Middle frontal gyrus (tissue), 1 donor: ENCODE results near the gene NDUFAF5.

Source experiments
- DNase-seq: peaks from one replicate; pipeline ENCODE4 v3.0.0-alpha.2; 2015; ENCODE audit warnings: low spot score; ENCODE audit errors: extremely low spot score

Gene NDUFAF5

DNA sequence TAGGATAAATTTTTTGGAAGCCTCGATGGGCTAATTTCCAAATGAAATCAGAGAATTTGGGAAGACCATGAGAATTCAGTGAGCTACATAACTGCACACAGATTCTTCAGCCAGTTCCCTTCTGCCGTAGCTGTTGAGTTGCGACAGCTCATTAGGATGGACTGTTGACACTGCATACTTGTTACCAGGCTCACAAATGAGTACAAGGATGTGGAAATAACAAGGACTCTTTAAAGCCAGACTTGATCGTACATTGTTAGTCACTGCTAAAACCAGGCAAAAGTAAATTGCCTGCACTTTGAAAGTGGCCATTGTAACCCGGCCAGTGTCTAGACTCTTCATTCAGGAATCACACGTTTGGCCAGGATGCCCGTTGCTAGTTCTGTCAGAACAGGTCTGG is 37.0 kb downstream of the NDUFAF5 start:
- no peak for DNase-seq

DNA sequence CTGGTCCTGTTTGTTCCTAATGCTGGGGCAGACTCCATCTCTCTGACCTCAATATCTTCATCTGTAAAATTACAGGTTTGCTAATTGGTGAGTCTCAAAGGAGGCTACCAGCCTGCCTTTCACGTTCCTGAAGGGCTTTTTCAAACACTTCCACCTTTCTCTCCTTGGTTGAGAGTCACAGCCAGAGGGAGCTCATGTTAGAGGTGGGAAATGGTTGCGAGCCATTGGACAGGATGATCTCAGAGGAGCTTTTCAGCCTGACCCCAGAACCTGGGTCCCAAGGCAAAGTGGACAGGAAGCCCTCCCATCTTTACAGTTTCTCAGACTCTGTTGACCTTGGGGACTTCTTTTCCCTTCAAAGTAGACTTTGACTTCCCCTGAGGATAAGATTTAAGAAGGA is 37.6 kb downstream of the NDUFAF5 start:
- no peak for DNase-seq

DNA sequence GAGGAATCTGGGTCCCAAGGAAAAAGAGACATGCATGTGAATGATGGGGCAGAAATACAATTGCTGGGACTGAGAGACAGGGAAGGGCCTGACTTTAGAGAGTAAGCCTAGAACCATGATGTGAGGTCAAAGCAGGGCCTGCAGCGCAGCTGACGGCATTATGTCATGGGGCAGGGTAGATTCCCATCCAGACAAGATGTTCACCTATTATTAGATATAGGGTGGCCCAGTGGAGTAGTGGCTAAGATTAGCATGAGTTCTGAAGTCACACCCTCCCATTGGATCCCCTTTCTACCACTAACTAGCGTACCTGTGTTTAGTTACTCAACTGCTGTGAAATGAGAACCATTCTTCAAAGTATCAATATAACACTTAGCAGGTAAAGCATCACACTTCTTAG is 39.6 kb downstream of the NDUFAF5 start:
- no peak for DNase-seq

DNA sequence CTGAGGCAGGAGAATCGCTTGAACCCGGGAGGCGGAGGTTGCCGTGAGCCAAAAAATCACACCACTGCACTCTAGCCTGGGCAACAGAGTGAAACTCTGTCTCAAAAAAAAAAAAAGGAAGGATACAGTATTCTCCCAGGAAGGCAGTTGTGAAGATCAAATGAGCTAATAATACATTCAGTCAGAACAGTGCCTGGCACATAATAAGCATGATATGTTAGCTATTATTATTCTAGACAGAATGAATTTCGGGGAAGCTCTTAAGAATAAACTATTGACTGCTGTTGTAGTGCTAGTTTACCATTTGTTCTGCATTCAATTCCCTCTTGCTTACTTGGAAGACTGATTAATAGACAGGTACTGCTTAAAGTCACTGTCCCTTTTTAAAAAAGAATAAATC is 40.6 kb downstream of the NDUFAF5 start:
- no peak for DNase-seq

DNA sequence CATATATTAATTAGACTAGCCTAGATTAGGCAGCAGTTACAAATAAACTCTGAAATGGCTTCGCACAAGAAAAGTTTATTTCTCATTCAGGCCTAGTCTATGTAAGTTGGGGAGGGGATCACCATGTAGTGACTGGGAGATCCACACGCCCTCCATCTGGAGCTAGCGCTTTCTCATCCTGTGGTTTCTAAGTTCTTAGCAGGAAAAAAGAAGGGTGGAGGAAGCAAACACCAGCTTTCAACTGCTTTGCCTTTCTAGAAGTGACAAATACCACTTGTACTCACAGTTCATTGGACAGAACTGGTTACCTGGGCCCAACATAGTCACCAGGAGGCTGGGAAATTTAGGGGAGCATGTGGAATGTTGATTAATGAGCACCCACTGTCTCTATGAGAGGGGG is 46.6 kb downstream of the NDUFAF5 start:
- DNase-seq, result no peak

DNA sequence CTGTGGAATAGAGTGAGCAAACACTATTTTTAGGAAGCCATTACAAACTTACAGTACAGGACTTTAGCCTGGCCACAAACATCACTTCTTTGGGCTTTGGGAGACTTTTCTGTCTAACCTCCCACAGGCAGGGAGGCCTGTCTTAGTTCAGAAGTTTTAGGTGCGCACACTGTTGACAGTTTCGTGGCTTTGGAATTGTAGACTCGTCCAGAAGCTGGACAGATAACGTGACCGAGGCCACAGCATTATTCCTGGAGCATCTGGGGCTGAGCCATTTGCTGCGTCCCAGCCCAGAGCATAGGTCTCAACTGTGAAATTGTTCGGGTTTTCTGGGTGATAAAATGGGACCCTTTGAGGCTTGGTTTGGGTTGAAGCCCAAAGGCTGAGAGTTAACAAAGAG is 53.8 kb downstream of the NDUFAF5 start:
- DNase-seq, result no peak

DNA sequence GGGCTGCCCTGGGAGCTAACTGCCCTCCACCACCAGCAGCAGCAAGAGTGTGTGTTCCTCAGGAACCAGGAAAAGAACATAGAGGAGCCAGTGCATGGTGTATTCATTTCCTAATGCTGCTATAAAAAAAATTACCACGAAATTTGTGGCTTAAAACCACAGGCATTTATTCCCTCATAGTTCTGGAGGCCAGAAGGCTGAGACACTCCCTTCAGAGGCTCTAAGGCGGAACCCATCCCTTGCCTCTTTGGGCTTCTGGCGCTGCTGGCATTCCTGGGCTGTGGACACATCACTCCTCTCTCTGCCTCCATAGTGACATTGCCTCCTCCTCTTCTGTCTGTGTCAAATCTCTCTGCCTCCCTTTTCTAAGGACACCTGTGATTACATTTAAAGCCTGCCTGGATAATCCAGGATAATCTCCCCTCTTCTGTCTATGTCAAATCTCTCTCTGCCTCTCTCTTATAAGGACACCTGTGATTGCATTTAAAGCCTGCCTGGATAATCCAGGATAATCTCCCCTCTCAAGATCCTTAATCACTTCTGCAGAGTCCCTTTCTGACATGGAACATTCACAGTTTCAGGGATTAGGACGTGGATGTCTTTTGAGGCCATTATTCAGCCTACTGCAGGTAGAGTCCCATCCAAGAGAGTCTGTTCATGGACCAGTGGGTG is 54.7 kb downstream of the NDUFAF5 start:
- no peak for DNase-seq

DNA sequence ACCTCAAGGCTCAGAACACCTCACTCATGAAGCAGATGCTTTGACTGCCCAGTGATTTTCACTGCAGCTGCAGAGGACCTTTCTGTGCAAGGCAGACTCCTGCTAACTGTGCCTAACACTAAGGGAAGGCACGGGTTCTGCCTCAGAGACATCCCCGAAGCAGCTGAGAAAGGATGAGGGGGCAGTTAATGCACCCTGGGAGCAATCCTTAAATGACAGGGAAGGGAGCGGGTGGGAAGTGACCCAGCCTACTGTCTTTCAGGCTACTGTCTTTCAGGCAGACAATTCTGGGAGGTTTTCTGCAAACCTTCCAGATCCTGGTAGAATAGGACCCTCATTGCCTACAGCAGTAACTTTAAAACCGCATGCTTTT is 55.3 kb downstream of the NDUFAF5 start:
- no peak for DNase-seq

DNA sequence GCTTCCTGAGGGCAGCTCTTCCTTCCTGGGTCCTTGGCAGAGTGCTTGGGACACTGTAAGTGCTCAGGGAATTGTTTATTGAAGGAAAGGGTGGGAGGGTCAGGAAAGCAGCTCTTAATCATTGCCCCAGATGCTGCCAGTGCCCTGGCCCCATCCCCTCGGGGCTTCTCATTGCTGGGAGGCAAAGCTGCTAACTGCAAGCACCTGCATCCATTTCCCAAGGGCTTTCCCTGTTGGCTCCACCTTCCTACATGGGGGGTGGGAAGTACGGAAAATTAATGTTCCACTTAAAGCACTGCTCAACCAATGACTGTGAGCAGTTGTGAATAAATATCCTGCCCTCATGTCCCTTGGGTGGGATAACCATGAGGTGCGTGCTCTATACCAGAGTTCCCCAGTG is 56.4 kb downstream of the NDUFAF5 start:
- no peak for DNase-seq

DNA sequence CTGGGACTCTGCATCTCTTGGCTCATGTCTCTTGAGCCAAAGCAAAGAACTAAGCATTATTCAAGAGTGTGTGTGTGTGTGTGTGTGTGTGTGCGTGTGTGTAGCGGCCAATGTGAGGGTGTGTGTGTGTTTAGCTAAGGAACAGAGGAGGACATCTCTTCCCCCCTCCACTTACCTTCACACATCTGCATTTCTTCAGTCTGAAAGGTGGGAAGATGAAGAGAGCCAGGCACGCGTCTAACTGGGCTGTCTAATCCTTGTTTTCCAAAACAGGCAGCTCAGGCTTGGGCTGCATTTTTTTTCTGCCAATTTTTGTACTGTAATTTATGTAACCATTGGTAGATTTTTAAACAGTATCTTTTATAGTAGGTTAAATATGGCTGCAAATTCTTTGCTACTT is 59.5 kb downstream of the NDUFAF5 start:
- no peak for DNase-seq

DNA sequence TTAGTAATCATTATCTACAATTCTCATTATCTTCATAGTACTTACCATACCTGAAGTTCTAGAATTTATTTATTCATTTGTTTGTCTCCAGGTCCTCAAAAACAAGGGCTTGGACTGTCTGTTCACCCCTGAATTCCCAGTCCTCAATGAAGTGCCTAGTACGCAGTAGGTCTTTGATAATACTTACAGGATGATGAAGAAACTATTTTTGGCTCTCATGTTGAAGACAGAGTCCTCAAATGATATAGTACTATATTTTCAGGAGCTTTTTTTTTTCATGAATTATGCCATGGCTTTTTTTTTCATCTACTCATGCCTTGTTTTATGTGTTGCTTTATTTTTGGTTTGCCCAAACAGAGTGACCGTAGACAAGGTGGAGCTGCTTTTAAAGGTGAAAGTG is 66.5 kb downstream of the NDUFAF5 start:
- no peak for DNase-seq

DNA sequence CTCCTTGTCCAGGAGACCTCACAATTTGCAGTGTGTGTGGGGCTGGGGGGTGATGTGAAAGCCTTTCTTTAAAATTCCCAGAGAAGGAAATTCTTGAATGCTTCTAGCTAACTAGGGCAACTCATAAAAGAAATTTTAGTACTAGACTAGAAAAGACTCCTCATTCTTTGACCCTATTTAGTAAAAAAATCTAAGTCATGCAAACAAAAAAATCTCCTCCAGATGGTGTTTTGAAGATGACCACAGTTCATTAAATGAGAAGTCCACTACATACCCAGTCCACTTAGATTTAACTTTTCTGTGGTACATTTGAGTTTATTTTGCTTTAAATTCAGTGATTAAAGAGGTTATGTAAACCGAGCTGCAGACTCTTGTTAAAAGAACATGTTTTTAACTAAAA is 67.5 kb downstream of the NDUFAF5 start:
- DNase-seq, result no peak

DNA sequence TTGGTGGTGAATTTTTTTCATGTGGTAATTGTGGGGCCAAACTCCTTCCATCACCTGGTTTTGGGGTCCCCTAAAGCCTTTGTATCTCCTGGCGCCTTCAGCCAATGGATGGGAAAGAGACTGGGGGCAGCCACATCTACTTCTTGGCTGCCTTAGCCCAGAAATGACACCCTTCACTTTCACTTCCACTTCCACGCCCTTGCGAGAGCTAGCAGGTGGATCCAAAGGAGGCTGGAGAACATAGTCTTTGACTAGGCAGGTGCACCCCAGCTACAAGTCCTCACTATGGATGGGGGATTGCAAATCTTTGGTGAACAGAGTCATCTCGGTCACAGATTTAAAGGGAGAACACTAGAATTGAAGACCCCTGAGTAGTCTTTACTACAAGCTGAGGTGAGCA is 70.8 kb downstream of the NDUFAF5 start:
- DNase-seq, result no peak

DNA sequence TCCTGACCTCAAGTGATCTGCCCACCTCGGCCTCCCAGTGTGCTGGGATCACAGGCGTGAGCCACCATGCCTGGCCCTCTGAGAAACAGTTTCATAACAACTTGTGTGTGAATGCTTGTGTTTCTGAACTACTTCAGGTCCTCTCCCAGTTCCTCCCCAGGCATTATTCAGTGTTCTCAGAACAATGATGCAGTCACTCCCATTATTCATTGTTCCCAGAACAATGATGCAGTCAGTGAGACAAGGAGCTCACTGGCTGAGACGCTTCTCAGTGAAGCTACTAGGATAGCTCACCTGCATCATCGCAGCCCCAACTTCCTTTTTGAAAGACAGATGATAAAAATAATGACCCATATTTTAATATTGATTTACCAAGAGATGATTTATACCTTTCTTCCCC is 71.5 kb downstream of the NDUFAF5 start:
- no peak for DNase-seq

DNA sequence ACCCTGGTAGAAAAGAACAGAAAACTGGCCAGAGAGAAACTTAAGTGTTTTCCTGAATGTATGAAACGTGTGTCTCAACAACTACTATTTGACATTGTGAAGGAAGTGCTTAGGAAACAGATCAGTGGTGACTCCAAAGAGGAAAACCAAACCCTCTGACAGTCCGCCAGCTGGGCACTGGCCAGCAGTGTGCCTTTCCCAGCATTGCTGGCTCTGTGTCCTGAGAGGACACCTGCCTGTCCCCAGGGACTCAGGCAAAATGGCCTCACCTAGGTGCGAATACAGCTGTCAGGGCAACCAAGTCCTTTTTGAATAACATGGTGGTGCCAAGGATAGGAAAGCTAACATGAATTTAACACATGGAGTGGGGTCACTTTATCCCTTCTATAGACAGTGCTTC is 72.5 kb downstream of the NDUFAF5 start:
- DNase-seq, result no peak

DNA sequence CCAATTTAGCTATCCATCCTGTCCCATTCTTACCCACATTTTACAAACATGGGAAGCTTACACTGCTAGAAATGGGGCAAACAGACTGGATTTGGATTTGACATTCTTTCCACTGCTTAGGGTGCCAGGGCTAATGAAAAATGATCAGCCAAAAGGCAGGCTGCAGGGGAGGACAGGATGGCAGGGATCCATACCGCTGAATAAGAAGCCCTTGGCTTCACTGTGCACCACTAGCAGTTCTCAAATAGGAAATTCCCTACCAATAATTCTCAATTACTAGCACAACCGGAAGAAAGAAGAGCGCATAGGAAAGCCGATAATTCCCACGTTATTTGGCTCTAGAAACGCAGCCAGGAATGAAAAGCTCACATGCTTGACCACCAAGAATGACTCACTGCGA is 73.1 kb downstream of the NDUFAF5 start:
- no peak for DNase-seq

DNA sequence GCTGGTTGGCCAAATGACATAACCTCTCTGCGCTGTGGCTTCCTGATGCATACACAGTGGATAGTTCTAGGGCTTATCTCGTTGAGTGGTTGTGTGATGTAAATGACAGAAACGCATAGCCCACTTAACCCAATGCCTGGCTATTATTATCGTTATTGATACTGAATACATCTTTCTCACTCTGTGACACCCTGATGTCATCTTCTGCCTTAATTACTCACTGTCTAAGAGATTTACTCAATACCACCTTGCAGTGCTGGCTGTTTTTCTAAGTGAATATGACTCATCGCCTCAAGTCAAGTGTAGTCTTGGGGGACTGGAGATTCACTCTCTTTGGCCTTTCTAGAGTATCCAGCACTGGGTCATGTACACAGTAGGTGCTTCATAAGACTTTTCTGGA is 73.6 kb downstream of the NDUFAF5 start:
- no peak for DNase-seq

DNA sequence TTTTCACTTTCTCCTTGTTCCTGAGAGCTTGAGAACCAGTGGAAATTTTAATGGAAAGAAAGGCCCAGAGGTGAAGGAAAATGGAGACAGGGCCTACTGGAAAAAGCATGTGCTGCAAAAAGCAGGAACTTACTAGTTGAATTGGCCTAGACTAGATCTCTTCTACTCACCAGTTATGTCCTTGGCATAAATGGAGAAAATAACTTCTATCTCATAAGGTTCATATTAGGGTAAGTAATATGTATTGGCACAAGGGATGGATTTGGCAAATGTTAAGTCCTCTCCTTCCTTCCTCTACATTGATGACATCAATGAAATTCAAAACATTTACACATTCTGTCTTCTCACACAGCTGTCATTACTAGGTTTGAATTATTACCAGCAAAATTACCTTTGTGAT is 74.0 kb downstream of the NDUFAF5 start:
- no peak for DNase-seq

DNA sequence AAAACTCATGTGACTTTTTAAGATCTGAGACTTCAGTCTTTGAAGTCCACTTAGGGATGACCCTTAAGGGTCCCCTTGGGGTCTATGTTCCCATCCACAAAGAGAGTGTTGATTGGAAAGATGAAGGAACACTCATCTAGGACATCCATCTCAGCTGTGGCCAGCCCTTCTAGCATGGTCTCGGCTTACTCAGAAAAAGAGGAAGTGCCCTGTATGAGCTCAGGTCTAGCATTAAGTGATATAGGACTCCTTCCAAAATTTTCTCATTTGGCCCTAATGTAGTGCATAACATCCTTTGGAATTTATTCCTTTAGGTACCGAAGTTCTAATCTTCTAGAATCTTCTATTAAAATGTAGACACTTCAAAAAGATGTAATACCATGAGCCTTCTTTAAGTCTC is 77.4 kb downstream of the NDUFAF5 start:
- DNase-seq, result no peak

DNA sequence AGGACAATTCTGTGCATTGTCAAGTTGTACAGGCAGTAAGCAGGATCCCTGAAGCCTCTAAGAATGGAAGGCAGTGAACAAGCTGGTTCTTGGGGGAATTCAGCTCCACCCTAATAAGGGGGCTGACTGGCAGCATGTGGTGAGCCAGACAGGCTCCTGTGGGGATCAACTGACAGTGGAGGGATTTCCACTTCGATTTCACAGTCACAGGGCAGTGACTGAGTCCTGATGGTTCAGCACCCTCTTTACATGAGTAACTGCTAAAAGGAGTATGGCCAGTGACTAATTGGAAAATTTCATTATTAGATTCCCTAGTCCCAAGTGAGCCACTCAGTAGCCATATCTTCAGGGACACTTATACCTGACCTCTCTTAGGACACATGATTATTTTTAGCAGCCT is 78.4 kb downstream of the NDUFAF5 start:
- no peak for DNase-seq

DNA sequence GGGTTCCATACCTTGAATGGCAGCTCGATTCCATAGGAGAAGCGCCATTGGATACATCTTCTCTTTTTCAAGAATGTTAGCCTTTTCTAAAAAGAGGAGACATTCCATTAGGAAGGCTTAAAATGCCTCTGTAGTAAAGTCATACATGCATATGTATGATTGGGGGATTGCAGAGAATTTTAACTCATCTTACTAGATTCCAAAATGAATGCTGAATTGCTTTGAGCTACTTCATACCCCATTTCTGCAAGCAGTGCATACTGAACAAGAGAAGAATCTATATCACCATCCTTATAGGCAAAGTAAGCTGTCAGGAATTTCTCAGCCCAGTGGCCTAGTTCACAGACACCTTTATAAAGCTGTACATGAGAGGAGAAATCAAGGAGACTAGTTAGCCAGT is 80.3 kb downstream of the NDUFAF5 start:
- DNase-seq, result no peak

DNA sequence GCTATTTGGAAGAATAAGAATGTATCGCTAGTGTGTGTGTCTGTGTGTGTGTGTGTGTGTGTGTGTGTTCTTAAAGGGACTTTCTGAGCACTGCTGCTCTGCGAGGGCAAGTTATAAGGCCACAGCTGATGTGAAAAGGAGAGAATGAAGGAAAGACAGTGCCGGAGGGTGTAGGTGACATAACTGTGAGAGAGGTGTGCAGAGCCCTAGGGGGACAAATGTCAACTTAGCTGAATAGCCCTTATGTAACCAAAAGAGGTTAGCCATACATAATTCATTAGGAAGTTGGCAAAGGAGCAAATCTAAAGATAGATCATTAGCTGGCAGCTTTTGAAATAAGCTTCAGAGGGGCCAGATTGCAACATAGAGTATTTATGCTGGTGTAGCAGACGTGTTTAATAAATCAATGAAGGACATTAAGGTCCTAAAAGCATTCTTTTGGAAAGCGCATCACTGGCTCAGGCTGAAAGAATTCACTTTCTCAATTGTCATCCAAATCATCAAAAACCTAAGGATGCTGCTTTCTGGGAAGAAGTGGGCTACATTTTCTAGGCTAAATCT is 81.0 kb downstream of the NDUFAF5 start:
- DNase-seq, result no peak

DNA sequence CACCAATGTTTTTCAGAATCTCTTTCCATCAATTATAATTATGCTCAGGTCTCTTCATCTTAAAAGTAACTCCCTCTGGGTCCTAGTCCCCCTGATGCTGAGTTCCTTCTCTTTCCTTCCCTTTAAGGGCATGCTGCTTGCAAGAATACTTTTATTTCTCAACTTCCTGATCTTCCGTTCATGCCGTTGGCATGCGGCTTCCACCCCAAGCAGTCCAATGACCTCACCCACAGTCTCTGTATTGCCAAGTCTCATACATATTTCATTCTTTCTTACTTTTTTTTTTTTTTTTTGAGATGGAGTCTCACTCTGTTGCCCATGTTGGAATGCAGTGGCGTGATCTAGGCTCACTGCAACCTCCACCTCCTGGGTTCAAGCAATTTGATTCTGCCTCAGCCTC is 83.5 kb downstream of the NDUFAF5 start:
- no peak for DNase-seq
